ENCODE results near the gene TMEM201. TPM values are rescaled to one million over a fixed set of nuclear protein-coding genes. Genes with fewer than 3 reads are reported as not detected.

The TMEM201 gene
- total and polyA plus RNA-seq, 2 donors (not counting 3 experiments of a cell fraction or from before 2014, with no cell fraction given) = 8.3 to 24.8 TPM

DNA sequence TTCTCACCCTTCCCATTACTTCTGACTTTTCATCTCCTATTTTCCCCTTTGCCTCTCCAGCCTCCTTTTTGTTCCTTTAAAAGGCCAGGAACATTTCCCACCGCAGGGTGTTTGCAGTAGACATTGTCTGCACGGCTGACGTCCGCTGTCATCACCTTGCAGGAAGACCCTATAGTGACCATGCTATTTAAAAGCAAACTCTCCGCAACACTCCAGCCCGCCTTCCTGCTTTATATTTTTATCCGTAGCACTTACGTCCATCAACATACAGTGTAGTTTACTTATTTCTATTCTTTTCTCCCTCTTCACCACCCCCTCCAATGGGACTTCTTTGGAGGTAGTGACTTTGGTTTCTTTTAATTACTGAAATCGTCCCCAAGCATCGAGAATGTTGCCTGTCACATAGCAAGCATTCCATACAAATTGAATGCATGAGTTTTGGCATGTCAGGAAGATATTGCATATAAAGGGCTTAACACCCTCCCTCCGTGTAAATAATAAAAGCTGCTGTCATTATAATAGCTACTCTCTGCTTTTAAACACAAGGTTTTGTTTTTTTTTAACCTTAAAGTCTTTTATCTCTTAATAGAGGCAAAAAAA, 29.7 kb upstream of the TMEM201 start:
- Histone ChIP-seq H3K4me2 (ENCODE audit: insufficient read depth, low read length) (no peak overlapping the region), H3K4me1 (ENCODE audit: control insufficient read depth, extremely low read depth, insufficient read depth, low read length) (peaks cover 7% of the 10 kb centered on the region), H2AFZ (ENCODE audit: low read depth, low read length) (no peak overlapping the region), H3K36me3 (ENCODE audit: control insufficient read depth in 2 of 2, extremely low read depth in 1 of 2, insufficient read depth in 2 of 2, low read length in 2 of 2) (peaks cover 5 to 10% of the 10 kb centered on the region in 2 experiments), H3K4me3 (replicated peaks in 1 of 3; ENCODE audit: insufficient read depth in 1 of 3, low read depth in 1 of 3, low read length in 3 of 3) (no peak overlapping the region), H3K9ac (replicated peaks; ENCODE audit: extremely low read depth, insufficient read depth, low read length) (no peak overlapping the region), H3K79me2 (ENCODE audit: control insufficient read depth, insufficient read depth, low read length) (no peaks in the 10 kb centered on the region), H3K9me1 (replicated peaks; ENCODE audit: control insufficient read depth, extremely low read depth, insufficient read depth, low read length) (no peaks in the 10 kb centered on the region), H4K20me1 (replicated peaks; ENCODE audit: control insufficient read depth, extremely low read depth, insufficient read depth, low read length) (no peaks in the 10 kb centered on the region), H3K27ac (ENCODE audit: insufficient read depth, low read depth, low read length) (no peak overlapping the region), H3K27me3 (ENCODE audit: control insufficient read depth in 2 of 2, insufficient read depth in 2 of 2, low read length in 2 of 2) (no peaks in the 10 kb centered on the region), H3K9me3 (replicated peaks; ENCODE audit: control insufficient read depth, insufficient read depth, low read length) (no peaks in the 10 kb centered on the region)
- no peak for FAIRE-seq
- no peak for DNase-seq (ENCODE audit: low read depth, low spot score)
- dilution Hi-C loops (cut with MboI; ENCODE audit: extremely low pct_ligation_motif_present, low sequenced_read_pairs) (no loop called here), intact Hi-C loops (cut with micrococcal nuclease) (no loop called here)
- POLR2A ChIA-PET = no interaction called here
- TF ChIP-seq, protein P1, sequence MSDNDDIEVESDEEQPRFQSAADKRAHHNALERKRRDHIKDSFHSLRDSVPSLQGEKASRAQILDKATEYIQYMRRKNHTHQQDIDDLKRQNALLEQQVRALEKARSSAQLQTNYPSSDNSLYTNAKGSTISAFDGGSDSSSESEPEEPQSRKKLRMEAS (IDR thresholded peaks at IDR 0.05; ENCODE audit: insufficient read depth, insufficient read length) = no peak
- TF ChIP-seq EZH2 (IDR thresholded peaks at IDR 0.05; ENCODE audit: borderline replicate concordance, low read depth, low read length, severe bottlenecking) (no peak), JUN (IDR thresholded peaks at IDR 0.05; ENCODE audit: borderline replicate concordance, insufficient read depth, insufficient read length, low read depth) (no peak), GATA2 (IDR thresholded peaks at IDR 0.05; ENCODE audit: insufficient read depth, insufficient read length, low read depth, low read length) (no peak)
- TF ChIP-seq, protein P2, sequence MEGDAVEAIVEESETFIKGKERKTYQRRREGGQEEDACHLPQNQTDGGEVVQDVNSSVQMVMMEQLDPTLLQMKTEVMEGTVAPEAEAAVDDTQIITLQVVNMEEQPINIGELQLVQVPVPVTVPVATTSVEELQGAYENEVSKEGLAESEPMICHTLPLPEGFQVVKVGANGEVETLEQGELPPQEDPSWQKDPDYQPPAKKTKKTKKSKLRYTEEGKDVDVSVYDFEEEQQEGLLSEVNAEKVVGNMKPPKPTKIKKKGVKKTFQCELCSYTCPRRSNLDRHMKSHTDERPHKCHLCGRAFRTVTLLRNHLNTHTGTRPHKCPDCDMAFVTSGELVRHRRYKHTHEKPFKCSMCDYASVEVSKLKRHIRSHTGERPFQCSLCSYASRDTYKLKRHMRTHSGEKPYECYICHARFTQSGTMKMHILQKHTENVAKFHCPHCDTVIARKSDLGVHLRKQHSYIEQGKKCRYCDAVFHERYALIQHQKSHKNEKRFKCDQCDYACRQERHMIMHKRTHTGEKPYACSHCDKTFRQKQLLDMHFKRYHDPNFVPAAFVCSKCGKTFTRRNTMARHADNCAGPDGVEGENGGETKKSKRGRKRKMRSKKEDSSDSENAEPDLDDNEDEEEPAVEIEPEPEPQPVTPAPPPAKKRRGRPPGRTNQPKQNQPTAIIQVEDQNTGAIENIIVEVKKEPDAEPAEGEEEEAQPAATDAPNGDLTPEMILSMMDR (IDR thresholded peaks at IDR 0.05; ENCODE audit: extremely low read depth in 1 of 2, insufficient read depth in 1 of 2, low read depth in 1 of 2, low read length in 2 of 2) = no peak
- CTCF ChIA-PET = interaction anchor here (1.1 to 1.4 kb wide), 2 partner anchors 14 to 292 kb away, joined by 3 read pairs; no protein-coding TSS in a partner anchor
- BruUV-seq (replicated peaks) = no TSS peak
